SK-N-MC (cell line): ENCODE results near the gene CAPS2.

ENCODE experiments used
- EZH2 ChIP-seq: fragments of 200-600 bp; sonication (generic); IDR thresholded peaks from one replicate; pipeline ENCODE4 v1.6.1; 2017; ENCODE audit warnings: antibody characterized with exemption
- POLR2AphosphoS5 ChIP-seq: IDR thresholded peaks from 2 replicates; pipeline ENCODE4 v1.6.1; 2012; ENCODE audit warnings: mild to moderate bottlenecking, low read depth, low read length, borderline replicate concordance

- no peak for TF ChIP-seq POLR2AphosphoS5
- TF ChIP-seq EZH2, result no peak
Measured at GRCh38 chr12:75302781-75303180, 27.3 kb downstream of the CAPS2 start.
